Duodenal mucosa (tissue), 2 donors: ENCODE data around the gene ZNF664.

Experiments
- H3K27ac ChIP-seq: one replicate; pipeline ENCODE4 v1.7.0; 2013; ENCODE audit warnings: low read depth, low read length
- H3K27me3 ChIP-seq, 2 donors: one replicate each; pipeline ENCODE4 v1.7.0; 2013; ENCODE audit warnings: low read length in 2 of 2, control low read depth in 1 of 2; ENCODE audit not compliant: insufficient read depth in 2 of 2, control insufficient read depth in 1 of 2
- H3K36me3 ChIP-seq, 2 donors: one replicate each; pipeline ENCODE4 v1.7.0; 2013; ENCODE audit warnings: low read length in 2 of 2, control low read depth in 1 of 2; ENCODE audit not compliant: insufficient read depth in 2 of 2, control insufficient read depth in 1 of 2
- H3K4me1 ChIP-seq, 2 donors: one replicate each; pipeline ENCODE4 v1.7.0; 2013; ENCODE audit warnings: low read length in 2 of 2, control low read depth in 1 of 2; ENCODE audit not compliant: insufficient read depth in 2 of 2, control insufficient read depth in 1 of 2
- H3K4me3 ChIP-seq, 2 donors: one replicate each; pipeline ENCODE4 v1.7.0; 2013; ENCODE audit warnings: low read length in 2 of 2, low read depth in 1 of 2
- H3K9ac ChIP-seq, 2 donors: one replicate each; pipeline ENCODE4 v1.7.0; 2013; ENCODE audit warnings: low read length in 2 of 2, low read depth in 1 of 2
- H3K9me3 ChIP-seq, 2 donors: one replicate each; pipeline ENCODE4 v1.7.0; 2013; ENCODE audit warnings: low read length in 2 of 2, control low read depth in 1 of 2; ENCODE audit not compliant: control insufficient read depth in 1 of 2

ZNF664 gene

GRCh38 chr12:124039276-124039675 lies 66.3 kb downstream of the ZNF664 start:
- no peaks in the 10 kb centered on the region for H3K27me3 ChIP-seq
- no peak overlapping the region for H3K4me3 ChIP-seq
- no peak overlapping the region for H3K9ac ChIP-seq
- H3K27ac ChIP-seq, result no peak overlapping the region
- H3K4me1 ChIP-seq, result no peaks in the 10 kb centered on the region
- no peaks in the 10 kb centered on the region for H3K9me3 ChIP-seq
- H3K36me3 ChIP-seq, result no peaks in the 10 kb centered on the region

GRCh38 chr12:124040291-124040690 lies 67.3 kb downstream of the ZNF664 start:
- Histone ChIP-seq H3K4me3 (no peak overlapping the region), H3K9me3 (no peaks in the 10 kb centered on the region), H3K4me1 (no peaks in the 10 kb centered on the region), H3K27me3 (no peaks in the 10 kb centered on the region), H3K27ac (no peak overlapping the region), H3K36me3 (no peaks in the 10 kb centered on the region), H3K9ac (no peak overlapping the region)

GRCh38 chr12:124040737-124041136 lies 67.7 kb downstream of the ZNF664 start:
- Histone ChIP-seq H3K27me3 (no peaks in the 10 kb centered on the region), H3K4me1 (no peaks in the 10 kb centered on the region), H3K9me3 (no peaks in the 10 kb centered on the region), H3K9ac (no peak overlapping the region), H3K4me3 (no peak overlapping the region), H3K36me3 (no peaks in the 10 kb centered on the region), H3K27ac (no peak overlapping the region)

- peaks cover 0 to 2% of the 10 kb centered on the region in 2 donors for H3K36me3 ChIP-seq
- H3K27ac ChIP-seq, result no peak overlapping the region
- H3K4me1 ChIP-seq, result no peaks in the 10 kb centered on the region
- no peak overlapping the region for H3K4me3 ChIP-seq
- H3K9me3 ChIP-seq, result peaks cover 0 to 8% of the 10 kb centered on the region in 2 donors
- H3K27me3 ChIP-seq, result no peaks in the 10 kb centered on the region
- H3K9ac ChIP-seq, result no peak overlapping the region
Observed at GRCh38 chr12:124041907-124042306, 68.9 kb downstream of the ZNF664 start.

GRCh38 chr12:124044021-124044420 lies 71.0 kb downstream of the ZNF664 start:
- H3K4me1 ChIP-seq, result no peaks in the 10 kb centered on the region
- peaks cover 4 to 20% of the 10 kb centered on the region in 2 donors for H3K9me3 ChIP-seq
- H3K4me3 ChIP-seq, result no peak overlapping the region
- no peaks in the 10 kb centered on the region for H3K27me3 ChIP-seq
- H3K27ac ChIP-seq, result no peak overlapping the region
- peaks cover 0 to 2% of the 10 kb centered on the region in 2 donors for H3K36me3 ChIP-seq
- no peak overlapping the region for H3K9ac ChIP-seq

- no peaks in the 10 kb centered on the region for H3K27me3 ChIP-seq
- H3K9me3 ChIP-seq, result peaks cover 4 to 20% of the 10 kb centered on the region in 2 donors
- no peak overlapping the region for H3K9ac ChIP-seq
- H3K36me3 ChIP-seq, result peaks cover 0 to 2% of the 10 kb centered on the region in 2 donors
- H3K27ac ChIP-seq, result no peak overlapping the region
- H3K4me1 ChIP-seq, result no peaks in the 10 kb centered on the region
- H3K4me3 ChIP-seq, result no peak overlapping the region
Observed at GRCh38 chr12:124044809-124045321, 71.8 kb downstream of the ZNF664 start.

GRCh38 chr12:124045671-124046455 lies 72.8 kb downstream of the ZNF664 start:
- Histone ChIP-seq H3K27ac (no peak overlapping the region), H3K27me3 (no peaks in the 10 kb centered on the region), H3K4me3 (no peak overlapping the region), H3K9ac (no peak overlapping the region), H3K36me3 (peaks cover 0 to 2% of the 10 kb centered on the region in 2 donors), H3K9me3 (peaks cover 4 to 20% of the 10 kb centered on the region in 2 donors), H3K4me1 (no peaks in the 10 kb centered on the region)

GRCh38 chr12:124046456-124046740 lies 73.4 kb downstream of the ZNF664 start:
- H3K36me3 ChIP-seq, result peaks cover 0 to 2% of the 10 kb centered on the region in 2 donors
- H3K27ac ChIP-seq, result no peak overlapping the region
- H3K27me3 ChIP-seq, result no peaks in the 10 kb centered on the region
- H3K4me1 ChIP-seq, result no peaks in the 10 kb centered on the region
- H3K9ac ChIP-seq, result no peak overlapping the region
- H3K4me3 ChIP-seq, result no peak overlapping the region
- peaks cover 4 to 20% of the 10 kb centered on the region in 2 donors for H3K9me3 ChIP-seq

GRCh38 chr12:124047045-124047566 lies 74.1 kb downstream of the ZNF664 start:
- Histone ChIP-seq H3K9ac (no peak overlapping the region), H3K4me1 (no peaks in the 10 kb centered on the region), H3K27me3 (no peaks in the 10 kb centered on the region), H3K4me3 (no peak overlapping the region), H3K36me3 (peaks cover 0 to 2% of the 10 kb centered on the region in 2 donors), H3K27ac (no peak overlapping the region), H3K9me3 (peaks cover 4 to 20% of the 10 kb centered on the region in 2 donors)

- peaks cover 4 to 20% of the 10 kb centered on the region in 2 donors for H3K9me3 ChIP-seq
- H3K27me3 ChIP-seq, result no peaks in the 10 kb centered on the region
Observed at GRCh38 chr12:124049451-124050094, 76.6 kb downstream of the ZNF664 start.

More at GRCh38 chr12:124049451-124050094, 76.6 kb downstream of the ZNF664 start:
- Histone ChIP-seq H3K4me3 (no peak overlapping the region), H3K4me1 (no peaks in the 10 kb centered on the region), H3K27ac (no peak overlapping the region), H3K36me3 (peaks cover 0 to 2% of the 10 kb centered on the region in 2 donors), H3K9ac (no peak overlapping the region)
